Endodermal cell (in vitro differentiated cells): ENCODE results near the gene RTN1. TPM values are rescaled to one million over a fixed set of nuclear protein-coding genes. Genes with fewer than 3 reads are reported as not detected.

ENCODE experiments used
- DNase-seq: peaks from one replicate; pipeline ENCODE4 v3.0.0-alpha.2; 2017
- H3K27ac ChIP-seq: 2 replicates; pipeline ENCODE4 v1.5.1; 2013; ENCODE audit warnings: mild to moderate bottlenecking, low read depth, low read length, moderate library complexity
- H3K27me3 ChIP-seq: 2 replicates; pipeline ENCODE4 v1.6.1; 2013; ENCODE audit warnings: mild to moderate bottlenecking, low read length, moderate library complexity; ENCODE audit not compliant: insufficient read depth, control insufficient read depth, poor library complexity, severe bottlenecking
- H3K36me3 ChIP-seq: 2 replicates; pipeline ENCODE4 v1.7.0; 2013; ENCODE audit warnings: mild to moderate bottlenecking, low read length, moderate library complexity; ENCODE audit not compliant: control insufficient read depth, insufficient read depth
- H3K4me1 ChIP-seq: one replicate; pipeline ENCODE4 v1.7.0; 2013; ENCODE audit warnings: low read length; ENCODE audit not compliant: control insufficient read depth, insufficient read depth
- H3K4me3 ChIP-seq: 2 replicates; pipeline ENCODE4 v1.5.1; 2013; ENCODE audit warnings: mild to moderate bottlenecking, low read length, moderate library complexity
- H3K9ac ChIP-seq: 2 replicates; pipeline ENCODE4 v1.6.1; 2013; ENCODE audit warnings: mild to moderate bottlenecking, low read length, moderate library complexity; ENCODE audit not compliant: poor library complexity, severe bottlenecking; ENCODE audit errors: extremely low read depth
- H3K9me3 ChIP-seq: 2 replicates; pipeline ENCODE4 v1.6.1; 2013; ENCODE audit warnings: mild to moderate bottlenecking, low read length, moderate library complexity; ENCODE audit not compliant: control insufficient read depth
- H3K27ac Mint-ChIP-seq: 2 replicates; pipeline ENCODE4 v1.8.0; 2020; ENCODE audit warnings: mixed read lengths
- H3K27me3 Mint-ChIP-seq: 2 replicates; pipeline ENCODE4 v1.8.0; 2021; ENCODE audit warnings: mild to moderate bottlenecking, mixed read lengths; ENCODE audit not compliant: insufficient read depth
- H3K36me3 Mint-ChIP-seq: 2 replicates; pipeline ENCODE4 v1.8.0; 2020; ENCODE audit warnings: low read depth, mixed read lengths
- H3K4me1 Mint-ChIP-seq: 2 replicates; pipeline ENCODE4 v1.8.0; 2020; ENCODE audit warnings: mixed read lengths
- H3K4me3 Mint-ChIP-seq: 2 replicates; pipeline ENCODE4 v1.8.0; 2020; ENCODE audit warnings: mild to moderate bottlenecking, moderate library complexity, mixed read lengths
- H3K9me3 Mint-ChIP-seq: 2 replicates; pipeline ENCODE4 v1.8.0; 2020; ENCODE audit warnings: mild to moderate bottlenecking, mixed read lengths
- WGBS, 2 experiments: methylation state at CpG; one replicate each; pipeline versions ENCODE4 v1.1.5 to v1.1.7; 2013; ENCODE audit warnings: missing lambda C conversion rate in 2 of 2, mixed read lengths in 1 of 2; ENCODE audit not compliant: insufficient coverage in 1 of 2, insufficient read length in 1 of 2; 5-methylcytosine and 5-hydroxymethylcytosine counted together
- total RNA-seq, 2 donors: library from RNA; stranded (reverse); fragmentation: NEBNext Ultra II Directional in 1 of 2; extraction: Animal tissue kit (Norgen Biotek cat#: 25700) in 1 of 2; gene quantifications; 2 replicates in 1 of 2; 3 replicates in 1 of 2; pipeline ENCODE4 v1.2.1, GENCODE V29; 2021
- TF ChIP-seq, protein P1 (sequence below): fragments of 200-600 bp; sonication (generic); conservative IDR thresholded peaks from 2 replicates; pipeline ENCODE4 v1.5.0; 2021; ENCODE audit warnings: antibody characterized with exemption, mild to moderate bottlenecking

The RTN1 gene
- total RNA-seq, 2 donors from 2014 or later: 5.5 to 5.9 TPM

DNA sequence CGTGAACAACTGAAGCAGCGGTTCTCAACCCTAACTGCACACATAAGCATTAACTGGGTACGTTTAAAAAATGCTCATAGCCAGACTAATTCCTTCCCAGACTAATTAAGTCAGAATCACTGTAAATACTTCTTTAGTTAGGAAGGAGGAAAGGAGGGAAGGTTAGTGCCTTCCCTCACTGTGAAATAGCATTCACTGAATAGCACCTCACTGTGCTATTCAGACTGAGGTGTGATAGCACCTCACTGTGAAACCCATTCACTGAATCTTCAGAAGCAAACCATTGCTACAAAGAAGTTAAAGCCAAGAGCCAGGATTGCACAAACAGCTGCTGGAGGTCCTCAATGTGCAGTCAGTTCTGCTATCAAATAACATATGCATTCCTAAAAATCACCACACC, 58.8 kb downstream of the RTN1 start:
- Histone ChIP-seq H3K4me3 (peak overlapping the region; percentile 32), H3K9me3 (peaks cover 26% of the 10 kb centered on the region), H3K27me3 (no peaks in the 10 kb centered on the region), H3K27ac (no peak overlapping the region), H3K9ac (no peak overlapping the region), H3K36me3 (no peaks in the 10 kb centered on the region), H3K4me1 (peaks cover 15% of the 10 kb centered on the region)
- Mint-ChIP-seq H3K36me3 (peaks cover 6% of the 10 kb centered on the region), H3K4me1 (peaks cover 61% of the 10 kb centered on the region), H3K27ac (no peak overlapping the region), H3K27me3 (peaks cover 8% of the 10 kb centered on the region), H3K9me3 (peaks cover 19% of the 10 kb centered on the region), H3K4me3 (peak overlapping the region; percentile 8)
- TF ChIP-seq, protein P1, sequence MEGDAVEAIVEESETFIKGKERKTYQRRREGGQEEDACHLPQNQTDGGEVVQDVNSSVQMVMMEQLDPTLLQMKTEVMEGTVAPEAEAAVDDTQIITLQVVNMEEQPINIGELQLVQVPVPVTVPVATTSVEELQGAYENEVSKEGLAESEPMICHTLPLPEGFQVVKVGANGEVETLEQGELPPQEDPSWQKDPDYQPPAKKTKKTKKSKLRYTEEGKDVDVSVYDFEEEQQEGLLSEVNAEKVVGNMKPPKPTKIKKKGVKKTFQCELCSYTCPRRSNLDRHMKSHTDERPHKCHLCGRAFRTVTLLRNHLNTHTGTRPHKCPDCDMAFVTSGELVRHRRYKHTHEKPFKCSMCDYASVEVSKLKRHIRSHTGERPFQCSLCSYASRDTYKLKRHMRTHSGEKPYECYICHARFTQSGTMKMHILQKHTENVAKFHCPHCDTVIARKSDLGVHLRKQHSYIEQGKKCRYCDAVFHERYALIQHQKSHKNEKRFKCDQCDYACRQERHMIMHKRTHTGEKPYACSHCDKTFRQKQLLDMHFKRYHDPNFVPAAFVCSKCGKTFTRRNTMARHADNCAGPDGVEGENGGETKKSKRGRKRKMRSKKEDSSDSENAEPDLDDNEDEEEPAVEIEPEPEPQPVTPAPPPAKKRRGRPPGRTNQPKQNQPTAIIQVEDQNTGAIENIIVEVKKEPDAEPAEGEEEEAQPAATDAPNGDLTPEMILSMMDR: no peak
- 43% methylated on average over 3 of the region's 3 CpGs; no CpG with 5 or more reads in 1 of the 2 experiments for WGBS, 2 experiments
- peak; percentile 67 for DNase-seq

DNA sequence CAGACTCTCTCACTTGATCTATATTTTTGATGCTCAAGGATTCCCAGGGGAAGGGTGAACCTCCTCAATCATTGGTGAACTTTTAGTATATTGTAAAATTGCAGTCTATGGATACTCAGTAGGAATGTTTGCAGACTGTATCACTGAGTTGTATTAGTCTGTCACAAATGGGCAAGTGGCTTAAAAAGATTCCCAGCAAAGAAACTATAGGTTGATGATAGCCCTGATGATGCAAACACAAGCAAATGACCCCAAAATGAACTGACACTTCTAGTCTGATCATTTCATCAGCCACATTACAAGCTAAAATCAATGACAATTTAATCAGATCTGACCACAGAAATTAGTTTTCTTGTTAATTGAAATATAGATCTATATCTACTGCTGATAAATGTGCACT, 59.5 kb downstream of the RTN1 start:
- Mint-ChIP-seq H3K36me3 (peaks cover 6% of the 10 kb centered on the region), H3K27me3 (peaks cover 6% of the 10 kb centered on the region), H3K27ac (no peak overlapping the region), H3K4me1 (peaks cover 61% of the 10 kb centered on the region), H3K4me3 (no peak overlapping the region), H3K9me3 (peaks cover 23% of the 10 kb centered on the region)
- Histone ChIP-seq H3K27me3 (no peaks in the 10 kb centered on the region), H3K27ac (no peak overlapping the region), H3K9ac (no peak overlapping the region), H3K4me3 (peak overlapping the region; percentile 32), H3K4me1 (peaks cover 15% of the 10 kb centered on the region), H3K36me3 (no peaks in the 10 kb centered on the region), H3K9me3 (peaks cover 32% of the 10 kb centered on the region)
- DNase-seq: no peak
- TF ChIP-seq, protein P1: no peak

DNA sequence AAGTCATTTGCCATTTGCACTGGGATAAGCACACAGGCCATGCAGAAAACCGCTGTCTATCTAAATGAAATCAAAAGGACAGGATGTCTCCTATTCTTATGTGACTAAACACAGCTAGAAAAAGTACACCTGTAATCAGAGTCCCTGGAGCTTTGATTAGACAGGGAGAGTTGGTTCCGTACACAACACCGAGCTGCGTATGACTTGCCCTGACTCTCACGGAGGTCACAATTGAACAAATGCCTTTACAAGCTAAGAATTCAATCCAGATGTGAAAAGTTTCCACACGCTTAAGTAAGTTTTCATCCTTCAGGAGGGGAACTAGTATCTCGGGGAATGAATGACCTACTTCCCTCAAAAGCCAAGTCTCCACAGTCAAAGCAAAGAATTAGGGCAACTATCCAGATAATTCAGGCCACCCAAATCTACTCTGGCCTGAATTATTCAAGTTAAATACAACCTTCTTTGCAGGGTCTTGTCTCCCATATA, 67.5 kb downstream of the RTN1 start:
- peaks cover 10% of the 10 kb centered on the region for H3K9me3 ChIP-seq
- peaks cover 2% of the 10 kb centered on the region for H3K27me3 Mint-ChIP-seq
- no peaks in the 10 kb centered on the region for H3K36me3 Mint-ChIP-seq
- 90 to 94% methylated on average over 7 of the region's 7 CpGs for WGBS, 2 experiments
- peaks cover 16% of the 10 kb centered on the region for H3K4me1 Mint-ChIP-seq
- H3K27me3 ChIP-seq: no peaks in the 10 kb centered on the region
- no peak overlapping the region for H3K9ac ChIP-seq
- no peak overlapping the region for H3K4me3 ChIP-seq
- H3K27ac ChIP-seq: no peak overlapping the region
- TF ChIP-seq, protein P1: no peak
- H3K9me3 Mint-ChIP-seq: peaks cover 12% of the 10 kb centered on the region
- no peak overlapping the region for H3K27ac Mint-ChIP-seq
- no peak overlapping the region for H3K4me3 Mint-ChIP-seq
- H3K4me1 ChIP-seq: peaks cover 8% of the 10 kb centered on the region
- no peak for DNase-seq
- H3K36me3 ChIP-seq: no peaks in the 10 kb centered on the region
